AG04450 (cell line): Measurements from ENCODE around the gene SH3D21. TPM values are rescaled to one million over a fixed set of nuclear protein-coding genes. Genes with fewer than 3 reads are reported as not detected.

Experiments used
- CTCF ChIA-PET: fragments of 300-600, 350-600 bp; formaldehyde crosslinking; extraction: SDS; loops from one replicate; lab custom pipeline; 2022; ENCODE audit warnings: antibody characterized with exemption, inconsistent platforms; lab: Charles Lee
- POLR2A ChIA-PET: fragments of 350-600 bp; formaldehyde crosslinking; extraction: SDS; loops from one replicate; lab custom pipeline; 2021; ENCODE audit warnings: antibody characterized with exemption, inconsistent platforms; lab: Yijun Ruan, JAX
- DNase-seq: peaks from one replicate; pipeline ENCODE4 v3.0.0-alpha.2; 2011; ENCODE audit warnings: low read depth, low spot score
- H3K27ac ChIP-seq: one replicate; pipeline ENCODE4 v1.5.1; 2012; ENCODE audit warnings: low read depth, low read length, control low read depth
- H3K27me3 ChIP-seq: one replicate; pipeline ENCODE4 v1.6.0; 2012; ENCODE audit warnings: low read length; ENCODE audit not compliant: control insufficient read depth, insufficient read depth
- H3K4me3 ChIP-seq: 2 replicates; pipeline ENCODE4 v1.5.1; 2011; ENCODE audit warnings: mild to moderate bottlenecking, low read depth, low read length, control low read depth
- H3K9me3 ChIP-seq: 2 replicates; pipeline ENCODE4 v1.5.1; 2012; ENCODE audit warnings: low read length; ENCODE audit not compliant: control insufficient read depth, insufficient read depth
- CTCF ChIP-seq: IDR thresholded peaks from 2 replicates; pipeline ENCODE4 v1.5.1; 2011; ENCODE audit warnings: low read depth, low read length, control low read depth, inconsistent platforms
- polyA plus RNA-seq: library from polyadenylated mRNA; depleted of rRNA; stranded (reverse); fragments of >200 nt; gene quantifications from 2 replicates; pipeline ENCODE4 v1.2.3, GENCODE V29; 2011; rRNA removed

SH3D21 gene
- polyA plus RNA-seq, 1 experiment, result 1.3 TPM

- Histone ChIP-seq H3K4me3 (no peak overlapping the region), H3K9me3 (no peaks in the 10 kb centered on the region), H3K27ac (no peak overlapping the region), H3K27me3 (no peaks in the 10 kb centered on the region)
- ChIA-PET POLR2A (interaction anchor here (0.6 to 1.2 kb wide), 6 partner anchors 17 to 157 kb away, joined by 3 to 5 read pairs (median 4); partner anchors contain the start of gene EVA1B), CTCF (interaction anchor here (0.6 to 3.8 kb wide), 33 partner anchors 9 to 274 kb away, joined by 3 to 53 read pairs (median 5); partner anchors contain the start of genes EVA1B, LSM10, SH3D21 and STK40)
- DNase-seq, result no peak
- TF ChIP-seq CTCF, result peak; percentile 89
Observed at GRCh38 chr1:36369061-36369861, 63.1 kb downstream of the SH3D21 start.

Other genes with a start within 250 kb of the SH3D21 start
- gene TEKT2, start 222.3 kb upstream of the SH3D21 start, polyA plus RNA-seq, result 0.12 TPM in 2 replicates
- 22.1 and 26.5 TPM in 2 replicates for gene ADPRS, start 217.5 kb upstream of the SH3D21 start, polyA plus RNA-seq
- gene COL8A2, start 181.1 kb upstream of the SH3D21 start, polyA plus RNA-seq, result 1.5 and 1.6 TPM in 2 replicates
- gene TRAPPC3, start 156.9 kb upstream of the SH3D21 start, polyA plus RNA-seq, result 88.5 and 92.3 TPM in 2 replicates
- gene MAP7D1, start 150.2 kb upstream of the SH3D21 start, polyA plus RNA-seq, result 23.4 and 28.2 TPM in 2 replicates
- 76.0 and 76.5 TPM in 2 replicates for gene THRAP3, start 81.9 kb upstream of the SH3D21 start, polyA plus RNA-seq
- gene EVA1B, start 17.3 kb downstream of the SH3D21 start, polyA plus RNA-seq, result 27.2 and 42.6 TPM in 2 replicates
- gene STK40, start 79.6 kb downstream of the SH3D21 start, polyA plus RNA-seq, result 26.4 and 30.3 TPM in 2 replicates
- gene LSM10, start 91.5 kb downstream of the SH3D21 start, polyA plus RNA-seq, result 50.8 and 63.6 TPM in 2 replicates
- 7.9 and 8.1 TPM in 2 replicates for gene OSCP1, start 144.1 kb downstream of the SH3D21 start, polyA plus RNA-seq
- gene MRPS15, start 158.0 kb downstream of the SH3D21 start, polyA plus RNA-seq, result 64.8 and 73.5 TPM in 2 replicates
- gene CSF3R, start 176.5 kb downstream of the SH3D21 start, polyA plus RNA-seq, result not detected in 2 replicates